A549 (cell line): ENCODE data around the gene TRIM24. TPM values are rescaled to one million over a fixed set of nuclear protein-coding genes. Genes with fewer than 3 reads are reported as not detected.

Experiments
- ATAC-seq, 2 experiments: fragments of 200-7000 bp in 1 of 2; fragments of >200 bp in 1 of 2; cut with Nextera tagmentation in 1 of 2; cut with Tn5 transposase in 1 of 2; 3 replicates each; pipeline versions ENCODE4 v1.8.0 to v1.9.1; 2018 to 2020; ENCODE audit warnings: mild to moderate bottlenecking in 1 of 2, moderate library complexity in 1 of 2
- CTCF ChIA-PET: fragments of 300-600 bp; sonication (Branson Sonifier 250); formaldehyde crosslinking; extraction: SDS; loops from one replicate; lab custom pipeline; 2021; ENCODE audit warnings: antibody characterized with exemption, inconsistent platforms; lab: Yijun Ruan, JAX
- POLR2A ChIA-PET: fragments of 350-600 bp; formaldehyde crosslinking; extraction: SDS; loops from one replicate; lab custom pipeline; 2021; ENCODE audit warnings: antibody characterized with exemption, inconsistent platforms; lab: Yijun Ruan, JAX
- DNase-seq, 2 experiments: peaks; one replicate each; pipeline versions ENCODE4 v3.0.0 to v3.0.0-alpha.2; 2011 to 2016; ENCODE audit warnings: low read depth in 1 of 2, low spot score in 1 of 2
- FAIRE-seq: peaks from 2 replicates; lab custom pipeline; 2011; peaks lifted over from hg19 to GRCh38; lab: Jason Lieb, UNC
- H3K27ac ChIP-seq, 2 experiments: fragments of >200 bp; sonication (Bioruptor Twin); formaldehyde crosslinking; 3 replicates each; pipeline ENCODE4 v1.5.1; 2016 to 2017
- H3K4me1 ChIP-seq: fragments of >200 bp; sonication (Bioruptor Twin); formaldehyde crosslinking; 3 replicates; pipeline ENCODE4 v1.6.1; 2016
- H3K4me2 ChIP-seq: fragments of >200 bp; sonication (Bioruptor Twin); formaldehyde crosslinking; 3 replicates; pipeline ENCODE4 v1.6.1; 2016
- H3K4me3 ChIP-seq: fragments of >200 bp; sonication (Bioruptor Twin); formaldehyde crosslinking; 3 replicates; pipeline ENCODE4 v1.5.1; 2016
- H3K9me3 ChIP-seq: fragments of >200 bp; sonication (Bioruptor Twin); formaldehyde crosslinking; 3 replicates; pipeline ENCODE4 v1.6.1; 2016
- BHLHE40 ChIP-seq: IDR thresholded peaks from 2 replicates; pipeline ENCODE4 v1.6.1; 2012; ENCODE audit warnings: low read depth, low read length, inconsistent platforms
- CHD2 ChIP-seq: fragments of 150-350 bp; IDR thresholded peaks from 2 replicates; pipeline ENCODE4 v1.6.1; 2014; ENCODE audit warnings: low read length; ENCODE audit not compliant: partially characterized antibody
- CHD4 ChIP-seq: fragments of 200-600 bp; sonication (generic); IDR thresholded peaks from 2 replicates; pipeline ENCODE4 v1.6.1; 2016; ENCODE audit warnings: antibody characterized with exemption, mild to moderate bottlenecking, borderline replicate concordance
- EHMT2 ChIP-seq: fragments of 200-600 bp; sonication (generic); IDR thresholded peaks from 2 replicates; pipeline ENCODE4 v1.6.1; 2016; ENCODE audit warnings: antibody characterized with exemption, low read depth, mild to moderate bottlenecking, moderate library complexity
- FOSB ChIP-seq: fragments of 250-450 bp; sonication (Bioruptor Pico); IDR thresholded peaks from 2 replicates; pipeline ENCODE4 v1.5.0; 2020; ENCODE audit warnings: mild to moderate bottlenecking, moderate library complexity
- FOSL2 ChIP-seq, 2 experiments: fragments of 450-650 bp in 1 of 2; fragments of >200 bp in 1 of 2; sonication (Bioruptor Twin) in 1 of 2; formaldehyde crosslinking; IDR thresholded peaks; 2 replicates each; pipeline versions ENCODE4 v1.5.0 to v1.6.1; 2016 to 2020; ENCODE audit warnings: mild to moderate bottlenecking in 1 of 2, moderate library complexity in 1 of 2
- GATA3 ChIP-seq: IDR thresholded peaks from 2 replicates; pipeline ENCODE4 v1.6.1; 2012; ENCODE audit warnings: borderline replicate concordance
- HDAC2 ChIP-seq: fragments of 200-600 bp; sonication (generic); IDR thresholded peaks from 2 replicates; pipeline ENCODE4 v1.6.1; 2016
- JUN ChIP-seq, 2 experiments: fragments of >200 bp; sonication (Bioruptor Twin); formaldehyde crosslinking; IDR thresholded peaks; 2 replicates in 1 of 2; 3 replicates in 1 of 2; pipeline ENCODE4 v1.6.1; 2016 to 2017
- JUNB ChIP-seq: fragments of >200 bp; sonication (Bioruptor Twin); formaldehyde crosslinking; IDR thresholded peaks from 2 replicates; pipeline ENCODE4 v1.6.1; 2016
- KDM1A ChIP-seq: fragments of 200-600 bp; sonication (generic); IDR thresholded peaks from 2 replicates; pipeline ENCODE4 v1.6.1; 2016; ENCODE audit warnings: low read depth, mild to moderate bottlenecking
- KDM5A ChIP-seq: fragments of 200-600 bp; sonication (generic); IDR thresholded peaks from 2 replicates; pipeline ENCODE4 v1.6.1; 2016; ENCODE audit warnings: antibody characterized with exemption, mild to moderate bottlenecking
- MAFK ChIP-seq: fragments of 450-650 bp; IDR thresholded peaks from 2 replicates; pipeline ENCODE4 v1.6.1; 2014; ENCODE audit not compliant: partially characterized antibody
- MAZ ChIP-seq: fragments of 150-350 bp; IDR thresholded peaks from 2 replicates; pipeline ENCODE4 v1.6.1; 2014; ENCODE audit warnings: antibody characterized with exemption, low read depth, low read length, borderline replicate concordance
- MYC ChIP-seq: IDR thresholded peaks from 2 replicates; pipeline ENCODE4 v1.6.1; 2012; ENCODE audit warnings: mild to moderate bottlenecking, inconsistent platforms, low read length, improper control_type of control experiment, borderline replicate concordance
- NFE2L2 ChIP-seq: fragments of 150-350 bp; conservative IDR thresholded peaks from 2 replicates; pipeline ENCODE4 v1.6.1; 2014; ENCODE audit warnings: low read length
- POLR2A ChIP-seq: IDR thresholded peaks from 2 replicates; pipeline ENCODE4 v1.6.1; 2012; ENCODE audit warnings: mild to moderate bottlenecking, low read length
- POLR2AphosphoS2 ChIP-seq: conservative IDR thresholded peaks from 2 replicates; pipeline ENCODE4 v1.6.1; 2012; ENCODE audit warnings: low read length, improper control_type of control experiment, inconsistent platforms
- RFX5 ChIP-seq: fragments of 450-650 bp; IDR thresholded peaks from 2 replicates; pipeline ENCODE4 v1.7.1; 2014; ENCODE audit warnings: antibody characterized with exemption, mild to moderate bottlenecking, moderate library complexity
- SMC3 ChIP-seq: fragments of >200 bp; sonication (Bioruptor Twin); formaldehyde crosslinking; IDR thresholded peaks from 3 replicates; pipeline ENCODE4 v1.6.1; 2018; ENCODE audit warnings: inconsistent platforms
- SREBF2 ChIP-seq: fragments of 450-650 bp; IDR thresholded peaks from 2 replicates; pipeline ENCODE4 v1.6.1; 2014; ENCODE audit warnings: mild to moderate bottlenecking, moderate library complexity
- TP53 ChIP-seq: fragments of 250-450 bp; sonication (Bioruptor Pico); IDR thresholded peaks from 2 replicates; pipeline ENCODE4 v1.5.0; 2021; ENCODE audit warnings: mild to moderate bottlenecking, moderate library complexity
- ZC3H11A ChIP-seq: fragments of 450-650 bp; IDR thresholded peaks from 2 replicates; pipeline ENCODE4 v1.6.1; 2014; ENCODE audit warnings: antibody characterized with exemption, mild to moderate bottlenecking
- ZSCAN20 ChIP-seq: fragments of 250-450 bp; sonication (Bioruptor Pico); IDR thresholded peaks from 2 replicates; pipeline ENCODE4 v1.8.0; 2022; ENCODE audit warnings: mild to moderate bottlenecking, moderate library complexity
- WGBS: methylation state at CpG from one replicate; pipeline ENCODE4 v1.1.6; 2017; ENCODE audit errors: missing lambda C conversion rate; 5-methylcytosine and 5-hydroxymethylcytosine counted together
- polyA plus RNA-seq, 4 experiments: library from polyadenylated mRNA; depleted of rRNA in 3 of 4; stranded (reverse); fragments of >200 nt; fragmentation: RNase III in 1 of 4; extraction: RNeasy Plus Mini Kit Qiagen cat#74134 plus additional on column Dnase treatment in 1 of 4; gene quantifications; 2 replicates in 3 of 4; 3 replicates in 1 of 4; pipeline ENCODE4 v1.2.3, GENCODE V29; 2011 to 2017
- TF ChIP-seq, protein P1 (sequence below): fragments of 250-450 bp; sonication (Bioruptor Pico); IDR thresholded peaks from 2 replicates; pipeline ENCODE4 v1.5.0; 2021; ENCODE audit warnings: mild to moderate bottlenecking, moderate library complexity, borderline replicate concordance
- TF ChIP-seq, protein P2 (sequence below): fragments of 200-600 bp; sonication (generic); IDR thresholded peaks from 2 replicates; pipeline ENCODE4 v1.6.1; 2016; ENCODE audit warnings: antibody characterized with exemption, mild to moderate bottlenecking, moderate library complexity
- TF ChIP-seq, protein P3 (sequence below): IDR thresholded peaks from 2 replicates; pipeline ENCODE4 v1.6.1; 2012; ENCODE audit warnings: low read depth, borderline replicate concordance

Gene TRIM24
- polyA plus RNA-seq, 2 of the 4 experiments (the other 2 are of a cell fraction) = 8.3 to 11.6 TPM

DNA sequence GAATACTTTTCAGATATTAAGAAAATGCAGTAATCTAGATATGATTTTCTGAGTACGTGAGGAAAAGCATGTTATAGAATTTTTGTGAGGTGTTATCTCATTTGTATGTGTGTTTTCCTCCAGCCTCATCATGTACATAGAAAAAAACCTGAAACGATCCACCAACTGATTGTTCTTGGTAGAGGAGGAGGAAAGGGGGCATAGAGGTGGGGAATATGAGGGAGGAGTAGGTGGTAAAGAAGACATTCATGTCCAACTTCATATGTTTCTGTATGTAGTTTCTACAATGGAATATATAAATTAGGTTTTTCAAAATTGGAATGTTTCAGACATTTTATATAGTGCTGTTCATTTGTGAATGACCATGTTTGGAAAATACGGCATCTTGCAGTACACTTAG lies 109.4 kb downstream of the TRIM24 start:
- ChIA-PET CTCF (no interaction called here), POLR2A (no interaction called here)
- H3K9me3 ChIP-seq = peaks cover 21% of the 10 kb centered on the region
- WGBS = 91% methylated on average over 3 of the region's 3 CpGs
- TF ChIP-seq CHD2 (no peak), KDM5A (no peak), JUN (IDR thresholded peaks at IDR 0.05) (no peak), CHD4 (no peak), MYC (no peak), NFE2L2 (no peak), MAZ (no peak), FOSB (CRISPR knock-in tag) (no peak), EHMT2 (no peak), KDM1A (no peak), GATA3 (no peak), SREBF2 (no peak), FOSL2 (IDR thresholded peaks at IDR 0.05) (no peak), FOSL2 (CRISPR knock-in tag; IDR thresholded peaks at IDR 0.05) (no peak), SMC3 (no peak), MAFK (no peak), ZSCAN20 (no peak), RFX5 (no peak)
- TF ChIP-seq, protein P1, sequence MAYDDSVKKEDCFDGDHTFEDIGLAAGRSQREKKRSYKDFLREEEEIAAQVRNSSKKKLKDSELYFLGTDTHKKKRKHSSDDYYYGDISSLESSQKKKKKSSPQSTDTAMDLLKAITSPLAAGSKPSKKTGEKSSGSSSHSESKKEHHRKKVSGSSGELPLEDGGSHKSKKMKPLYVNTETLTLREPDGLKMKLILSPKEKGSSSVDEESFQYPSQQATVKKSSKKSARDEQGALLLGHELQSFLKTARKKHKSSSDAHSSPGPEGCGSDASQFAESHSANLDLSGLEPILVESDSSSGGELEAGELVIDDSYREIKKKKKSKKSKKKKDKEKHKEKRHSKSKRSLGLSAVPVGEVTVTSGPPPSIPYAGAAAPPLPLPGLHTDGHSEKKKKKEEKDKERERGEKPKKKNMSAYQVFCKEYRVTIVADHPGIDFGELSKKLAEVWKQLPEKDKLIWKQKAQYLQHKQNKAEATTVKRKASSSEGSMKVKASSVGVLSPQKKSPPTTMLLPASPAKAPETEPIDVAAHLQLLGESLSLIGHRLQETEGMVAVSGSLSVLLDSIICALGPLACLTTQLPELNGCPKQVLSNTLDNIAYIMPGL = no peak
- TF ChIP-seq, protein P2, sequence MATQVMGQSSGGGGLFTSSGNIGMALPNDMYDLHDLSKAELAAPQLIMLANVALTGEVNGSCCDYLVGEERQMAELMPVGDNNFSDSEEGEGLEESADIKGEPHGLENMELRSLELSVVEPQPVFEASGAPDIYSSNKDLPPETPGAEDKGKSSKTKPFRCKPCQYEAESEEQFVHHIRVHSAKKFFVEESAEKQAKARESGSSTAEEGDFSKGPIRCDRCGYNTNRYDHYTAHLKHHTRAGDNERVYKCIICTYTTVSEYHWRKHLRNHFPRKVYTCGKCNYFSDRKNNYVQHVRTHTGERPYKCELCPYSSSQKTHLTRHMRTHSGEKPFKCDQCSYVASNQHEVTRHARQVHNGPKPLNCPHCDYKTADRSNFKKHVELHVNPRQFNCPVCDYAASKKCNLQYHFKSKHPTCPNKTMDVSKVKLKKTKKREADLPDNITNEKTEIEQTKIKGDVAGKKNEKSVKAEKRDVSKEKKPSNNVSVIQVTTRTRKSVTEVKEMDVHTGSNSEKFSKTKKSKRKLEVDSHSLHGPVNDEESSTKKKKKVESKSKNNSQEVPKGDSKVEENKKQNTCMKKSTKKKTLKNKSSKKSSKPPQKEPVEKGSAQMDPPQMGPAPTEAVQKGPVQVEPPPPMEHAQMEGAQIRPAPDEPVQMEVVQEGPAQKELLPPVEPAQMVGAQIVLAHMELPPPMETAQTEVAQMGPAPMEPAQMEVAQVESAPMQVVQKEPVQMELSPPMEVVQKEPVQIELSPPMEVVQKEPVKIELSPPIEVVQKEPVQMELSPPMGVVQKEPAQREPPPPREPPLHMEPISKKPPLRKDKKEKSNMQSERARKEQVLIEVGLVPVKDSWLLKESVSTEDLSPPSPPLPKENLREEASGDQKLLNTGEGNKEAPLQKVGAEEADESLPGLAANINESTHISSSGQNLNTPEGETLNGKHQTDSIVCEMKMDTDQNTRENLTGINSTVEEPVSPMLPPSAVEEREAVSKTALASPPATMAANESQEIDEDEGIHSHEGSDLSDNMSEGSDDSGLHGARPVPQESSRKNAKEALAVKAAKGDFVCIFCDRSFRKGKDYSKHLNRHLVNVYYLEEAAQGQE = no peak
- TF ChIP-seq, protein P3, sequence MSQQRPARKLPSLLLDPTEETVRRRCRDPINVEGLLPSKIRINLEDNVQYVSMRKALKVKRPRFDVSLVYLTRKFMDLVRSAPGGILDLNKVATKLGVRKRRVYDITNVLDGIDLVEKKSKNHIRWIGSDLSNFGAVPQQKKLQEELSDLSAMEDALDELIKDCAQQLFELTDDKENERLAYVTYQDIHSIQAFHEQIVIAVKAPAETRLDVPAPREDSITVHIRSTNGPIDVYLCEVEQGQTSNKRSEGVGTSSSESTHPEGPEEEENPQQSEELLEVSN = no peak
- no peak overlapping the region for H3K4me3 ChIP-seq
- no peaks in the 10 kb centered on the region for H3K4me1 ChIP-seq
- ATAC-seq (no peak), FAIRE-seq (no peak), DNase-seq (no peak)
- H3K4me2 ChIP-seq = no peak overlapping the region
- no peak overlapping the region for H3K27ac ChIP-seq

DNA sequence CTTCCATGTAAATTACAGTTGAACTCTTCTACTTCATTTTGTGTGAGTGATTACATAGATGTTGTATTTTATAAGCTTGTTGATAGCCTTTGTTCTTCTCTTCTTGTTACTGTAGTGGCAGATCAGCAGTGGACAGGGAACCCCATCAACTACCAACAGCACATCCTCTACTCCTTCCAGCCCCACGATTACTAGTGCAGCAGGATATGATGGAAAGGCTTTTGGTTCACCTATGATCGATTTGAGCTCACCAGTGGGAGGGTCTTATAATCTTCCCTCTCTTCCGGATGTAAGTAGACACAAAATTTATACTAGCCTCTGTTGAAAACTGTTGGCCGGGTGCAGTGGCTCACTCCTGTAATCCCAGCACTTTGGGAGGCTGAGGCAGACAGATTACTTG lies 110.7 kb downstream of the TRIM24 start:
- ChIA-PET POLR2A (no interaction called here), CTCF (no interaction called here)
- H3K4me2 ChIP-seq = no peak overlapping the region
- H3K9me3 ChIP-seq = peaks cover 9% of the 10 kb centered on the region
- no peak for DNase-seq
- no peak overlapping the region for H3K4me3 ChIP-seq
- no peak for FAIRE-seq
- WGBS = 81% methylated on average over 4 of the region's 4 CpGs
- no peak for ATAC-seq
- H3K4me1 ChIP-seq = no peaks in the 10 kb centered on the region
- no peak overlapping the region for H3K27ac ChIP-seq
- TF ChIP-seq ZC3H11A (no peak), BHLHE40 (no peak), POLR2A (no peak), POLR2AphosphoS2 (no peak), JUNB (no peak), JUN (IDR thresholded peaks at IDR 0.05) (no peak), TP53 (CRISPR knock-in tag) (no peak), MAFK (no peak), HDAC2 (no peak), KDM1A (no peak), EHMT2 (no peak)
- TF ChIP-seq, all 56 proteins: peak for 0
